Tibial nerve (tissue), 4 donors: ENCODE data around the gene SLC22A1.

Experiments
- EP300 ChIP-seq, 2 donors: sonication (generic); formaldehyde crosslinking; IDR thresholded peaks; one replicate each; pipeline ENCODE4 v1.6.1; 2017; ENCODE audit warnings: antibody characterized with exemption in 2 of 2, mild to moderate bottlenecking in 1 of 2
- TF ChIP-seq, protein P1 (sequence below), 5 experiments: fragments of 200-600 bp in 3 of 5; fragments of 450-650 bp in 2 of 5; sonication (generic) in 3 of 5; IDR thresholded peaks; one replicate each; pipeline ENCODE4 v1.5.1; 2016 to 2019; ENCODE audit warnings: antibody characterized with exemption in 5 of 5, mild to moderate bottlenecking in 3 of 5, moderate library complexity in 2 of 5

DNA sequence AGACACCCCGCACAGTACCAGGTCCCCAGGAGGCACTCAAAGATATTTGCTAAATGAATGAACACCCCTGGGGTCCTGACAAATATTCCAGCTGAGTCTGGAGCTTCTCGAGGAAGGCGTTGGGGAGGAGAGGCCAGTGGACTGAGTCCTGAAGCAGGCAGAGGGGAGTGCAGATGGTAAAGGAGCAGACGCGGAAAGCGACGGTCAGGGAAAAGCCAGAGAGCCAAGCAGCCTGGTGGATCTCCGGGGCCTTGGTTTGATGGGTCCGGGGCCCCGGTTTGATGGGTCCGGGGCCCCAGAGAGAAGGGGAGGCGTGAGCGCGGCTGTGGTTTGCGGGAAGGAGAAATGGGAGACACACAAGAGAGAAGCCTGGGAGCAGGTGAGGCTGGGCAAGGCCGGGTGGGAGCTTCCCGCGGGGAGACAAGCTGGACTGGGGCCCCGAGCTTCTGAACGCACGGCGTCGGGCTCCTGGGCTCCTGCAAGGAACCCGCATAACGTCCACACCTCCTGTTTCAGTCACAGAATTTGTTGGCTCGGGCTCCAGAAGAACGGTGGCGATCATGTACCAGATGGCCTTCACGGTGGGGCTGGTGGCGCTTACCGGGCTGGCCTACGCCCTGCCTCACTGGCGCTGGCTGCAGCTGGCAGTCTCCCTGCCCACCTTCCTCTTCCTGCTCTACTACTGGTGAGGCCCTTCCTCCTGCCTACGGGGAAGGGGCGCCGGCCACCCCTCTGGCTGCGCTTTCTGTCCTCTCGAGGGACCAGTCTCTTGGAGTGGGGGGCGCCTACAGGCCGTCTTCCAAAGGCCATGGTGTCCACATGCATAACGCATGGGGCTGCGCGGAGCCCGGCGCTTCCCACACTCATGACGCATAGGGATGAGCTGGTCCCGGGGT is 12.1 kb downstream of the SLC22A1 start:
- TF ChIP-seq EP300 (IDR thresholded peaks at IDR 0.05), result no peak
- TF ChIP-seq, protein P1, sequence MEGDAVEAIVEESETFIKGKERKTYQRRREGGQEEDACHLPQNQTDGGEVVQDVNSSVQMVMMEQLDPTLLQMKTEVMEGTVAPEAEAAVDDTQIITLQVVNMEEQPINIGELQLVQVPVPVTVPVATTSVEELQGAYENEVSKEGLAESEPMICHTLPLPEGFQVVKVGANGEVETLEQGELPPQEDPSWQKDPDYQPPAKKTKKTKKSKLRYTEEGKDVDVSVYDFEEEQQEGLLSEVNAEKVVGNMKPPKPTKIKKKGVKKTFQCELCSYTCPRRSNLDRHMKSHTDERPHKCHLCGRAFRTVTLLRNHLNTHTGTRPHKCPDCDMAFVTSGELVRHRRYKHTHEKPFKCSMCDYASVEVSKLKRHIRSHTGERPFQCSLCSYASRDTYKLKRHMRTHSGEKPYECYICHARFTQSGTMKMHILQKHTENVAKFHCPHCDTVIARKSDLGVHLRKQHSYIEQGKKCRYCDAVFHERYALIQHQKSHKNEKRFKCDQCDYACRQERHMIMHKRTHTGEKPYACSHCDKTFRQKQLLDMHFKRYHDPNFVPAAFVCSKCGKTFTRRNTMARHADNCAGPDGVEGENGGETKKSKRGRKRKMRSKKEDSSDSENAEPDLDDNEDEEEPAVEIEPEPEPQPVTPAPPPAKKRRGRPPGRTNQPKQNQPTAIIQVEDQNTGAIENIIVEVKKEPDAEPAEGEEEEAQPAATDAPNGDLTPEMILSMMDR (IDR thresholded peaks at IDR 0.05), result no peak
